Cardiac muscle cell (in vitro differentiated cells and primary cell): ENCODE data around the gene MRPS11. TPM values are rescaled to one million over a fixed set of nuclear protein-coding genes. Genes with fewer than 3 reads are reported as not detected.

ENCODE experiments used
- DNase-seq, 2 donors: peaks; one replicate each; pipeline versions ENCODE4 v3.0.0 to v3.0.0-alpha.2; 2010 to 2017; ENCODE audit warnings: low read depth in 1 of 2, low spot score in 1 of 2
- H3K27ac ChIP-seq: fragments of 200-600 bp; sonication (generic); 2 replicates; pipeline ENCODE4 v1.5.1; 2016
- H3K27me3 ChIP-seq: fragments of 200-600 bp; sonication (generic); 2 replicates; pipeline ENCODE4 v1.6.0; 2016; ENCODE audit warnings: control low read depth
- H3K36me3 ChIP-seq: fragments of 200-600 bp; sonication (generic); 2 replicates; pipeline ENCODE4 v1.5.1; 2016; ENCODE audit warnings: control low read depth
- H3K4me1 ChIP-seq: fragments of 200-600 bp; sonication (generic); 2 replicates; pipeline ENCODE4 v1.8.1; 2017; ENCODE audit warnings: low read depth, mild to moderate bottlenecking, mixed run types
- H3K4me3 ChIP-seq: fragments of 200-600 bp; sonication (generic); 2 replicates; pipeline ENCODE4 v1.5.1; 2016; ENCODE audit warnings: mild to moderate bottlenecking
- H3K9me3 ChIP-seq: fragments of 200-600 bp; sonication (generic); 2 replicates; pipeline ENCODE4 v1.5.1; 2017; ENCODE audit warnings: low read depth, mild to moderate bottlenecking, control low read depth
- polyA plus RNA-seq: library from polyadenylated mRNA; unstranded; fragments of >200 nt; fragmentation: Nextera tagmentation; extraction: Ambion mirVana; gene quantifications from 2 replicates; pipeline ENCODE4 v1.2.1, GENCODE V29; 2016
- total RNA-seq: library from RNA; depleted of rRNA; stranded (reverse); fragments of >200 nt; gene quantifications from 2 replicates; pipeline ENCODE4 v1.2.3, GENCODE V29; 2016
- TF ChIP-seq, protein P1 (sequence below): IDR thresholded peaks from 2 replicates; pipeline ENCODE4 v1.5.1; 2012; ENCODE audit warnings: low read depth, mild to moderate bottlenecking, low read length

MRPS11 gene
- total and polyA plus RNA-seq, 2 experiments from 2014 or later = 39.3 to 95.2 TPM

DNA sequence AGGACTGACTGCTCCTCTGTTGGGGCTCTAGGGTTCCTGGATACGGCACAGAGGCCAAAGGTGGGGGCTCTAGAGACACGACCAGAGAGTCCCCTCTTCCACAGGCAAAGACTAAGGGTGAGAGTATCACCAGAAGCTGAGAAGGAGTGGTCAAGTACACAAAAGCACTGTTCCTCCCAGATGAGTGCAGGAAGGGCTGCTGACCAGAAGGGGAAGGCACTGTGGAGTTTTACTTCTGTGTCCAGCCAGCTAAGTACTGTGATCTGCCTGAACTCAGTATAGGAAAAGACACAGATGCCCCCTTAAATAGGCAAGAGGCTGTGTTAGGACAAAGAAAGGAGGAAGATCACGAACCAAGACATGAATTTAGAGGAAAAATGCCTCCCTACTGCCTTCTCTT lies 11.7 kb downstream of the MRPS11 start:
- Histone ChIP-seq H3K4me1 (no peaks in the 10 kb centered on the region), H3K4me3 (no peak overlapping the region), H3K27ac (no peak overlapping the region), H3K9me3 (no peaks in the 10 kb centered on the region), H3K36me3 (peaks cover 17% of the 10 kb centered on the region), H3K27me3 (no peaks in the 10 kb centered on the region)
- no peak for DNase-seq
- TF ChIP-seq, protein P1, sequence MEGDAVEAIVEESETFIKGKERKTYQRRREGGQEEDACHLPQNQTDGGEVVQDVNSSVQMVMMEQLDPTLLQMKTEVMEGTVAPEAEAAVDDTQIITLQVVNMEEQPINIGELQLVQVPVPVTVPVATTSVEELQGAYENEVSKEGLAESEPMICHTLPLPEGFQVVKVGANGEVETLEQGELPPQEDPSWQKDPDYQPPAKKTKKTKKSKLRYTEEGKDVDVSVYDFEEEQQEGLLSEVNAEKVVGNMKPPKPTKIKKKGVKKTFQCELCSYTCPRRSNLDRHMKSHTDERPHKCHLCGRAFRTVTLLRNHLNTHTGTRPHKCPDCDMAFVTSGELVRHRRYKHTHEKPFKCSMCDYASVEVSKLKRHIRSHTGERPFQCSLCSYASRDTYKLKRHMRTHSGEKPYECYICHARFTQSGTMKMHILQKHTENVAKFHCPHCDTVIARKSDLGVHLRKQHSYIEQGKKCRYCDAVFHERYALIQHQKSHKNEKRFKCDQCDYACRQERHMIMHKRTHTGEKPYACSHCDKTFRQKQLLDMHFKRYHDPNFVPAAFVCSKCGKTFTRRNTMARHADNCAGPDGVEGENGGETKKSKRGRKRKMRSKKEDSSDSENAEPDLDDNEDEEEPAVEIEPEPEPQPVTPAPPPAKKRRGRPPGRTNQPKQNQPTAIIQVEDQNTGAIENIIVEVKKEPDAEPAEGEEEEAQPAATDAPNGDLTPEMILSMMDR = no peak

DNA sequence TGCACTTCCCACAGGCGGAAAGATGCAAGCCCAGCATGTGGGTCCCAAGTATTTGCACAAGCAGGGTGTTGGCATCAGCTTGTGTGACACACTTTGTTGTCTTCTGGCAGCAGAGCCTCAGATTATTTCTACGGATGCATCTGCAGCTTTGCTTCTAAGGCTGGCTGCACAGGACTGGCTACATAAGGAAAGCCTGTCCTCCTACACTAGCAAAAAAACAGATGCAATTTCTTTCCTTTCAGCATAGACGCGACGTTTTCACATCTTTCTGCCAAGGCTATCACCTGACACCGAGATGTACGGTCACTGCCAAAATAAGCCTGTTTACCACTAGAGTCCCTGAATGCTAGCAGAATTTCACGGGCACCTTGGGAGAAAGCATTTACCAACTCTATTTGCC lies 13.5 kb downstream of the MRPS11 start:
- Histone ChIP-seq H3K4me1 (no peaks in the 10 kb centered on the region), H3K4me3 (no peak overlapping the region), H3K27me3 (no peaks in the 10 kb centered on the region), H3K27ac (no peak overlapping the region), H3K36me3 (peaks cover 11% of the 10 kb centered on the region), H3K9me3 (no peaks in the 10 kb centered on the region)
- TF ChIP-seq, protein P1 = no peak
- no peak for DNase-seq

DNA sequence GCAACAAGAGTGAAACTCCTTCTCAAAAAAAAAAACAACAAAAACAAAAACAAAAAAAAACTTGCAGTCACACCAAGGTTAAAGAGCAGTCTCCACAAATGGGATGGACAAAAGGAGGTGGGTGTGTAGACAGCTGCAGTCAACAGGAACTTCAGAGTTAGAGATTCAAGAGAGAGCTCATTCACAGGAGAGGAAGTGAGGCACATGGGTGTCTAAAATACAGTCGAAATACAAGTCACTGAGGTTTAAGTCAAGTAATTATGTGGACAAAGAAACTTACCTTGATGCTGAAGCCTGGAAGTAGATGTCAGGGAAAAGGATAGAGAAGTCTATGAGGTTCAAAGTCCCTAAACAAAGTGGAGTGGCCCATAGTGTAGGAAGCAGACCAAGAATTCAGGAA lies 14.8 kb downstream of the MRPS11 start:
- no peak for DNase-seq
- Histone ChIP-seq H3K4me3 (no peak overlapping the region), H3K9me3 (no peaks in the 10 kb centered on the region), H3K36me3 (peaks cover 8% of the 10 kb centered on the region), H3K27me3 (no peaks in the 10 kb centered on the region), H3K27ac (no peak overlapping the region), H3K4me1 (no peaks in the 10 kb centered on the region)
- TF ChIP-seq, protein P1 = no peak

DNA sequence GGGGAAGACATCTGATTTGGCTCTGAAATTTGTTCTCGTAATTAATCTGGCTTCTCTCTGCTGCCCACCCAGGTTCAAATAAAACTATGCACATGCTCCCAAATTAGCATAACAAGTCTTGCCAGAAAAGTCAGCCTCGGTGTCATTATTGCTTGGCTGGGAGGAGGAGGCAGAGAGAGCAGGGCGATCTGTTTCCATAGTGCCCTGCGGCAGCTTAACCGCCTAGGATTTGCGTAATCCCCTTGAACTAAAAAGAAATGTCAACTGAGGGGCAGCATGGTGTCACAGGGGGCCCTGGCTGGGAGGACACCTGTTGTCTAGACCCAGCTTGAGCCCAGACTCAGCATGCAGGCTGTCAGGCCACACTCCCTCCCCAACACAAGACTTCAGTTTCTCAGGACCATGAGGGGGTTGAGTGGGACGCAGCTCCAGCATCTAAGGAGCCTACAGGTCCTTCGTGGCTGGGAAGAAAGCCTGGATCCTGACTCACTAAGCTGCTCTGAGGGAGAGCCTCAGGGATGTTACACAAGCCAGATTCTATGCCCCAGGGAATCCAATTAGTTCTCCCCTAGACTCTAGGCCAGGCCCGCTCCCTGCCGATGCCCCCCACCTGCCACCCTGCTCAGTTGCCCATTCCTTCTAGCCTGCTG lies 17.3 kb downstream of the MRPS11 start:
- no peaks in the 10 kb centered on the region for H3K27me3 ChIP-seq
- H3K27ac ChIP-seq = no peak overlapping the region
- H3K9me3 ChIP-seq = no peaks in the 10 kb centered on the region
- TF ChIP-seq, protein P1 = no peak
- no peaks in the 10 kb centered on the region for H3K4me1 ChIP-seq
- peak in 1 of 2 donors; percentile 38 for DNase-seq
- H3K4me3 ChIP-seq = no peak overlapping the region
- H3K36me3 ChIP-seq = no peaks in the 10 kb centered on the region

DNA sequence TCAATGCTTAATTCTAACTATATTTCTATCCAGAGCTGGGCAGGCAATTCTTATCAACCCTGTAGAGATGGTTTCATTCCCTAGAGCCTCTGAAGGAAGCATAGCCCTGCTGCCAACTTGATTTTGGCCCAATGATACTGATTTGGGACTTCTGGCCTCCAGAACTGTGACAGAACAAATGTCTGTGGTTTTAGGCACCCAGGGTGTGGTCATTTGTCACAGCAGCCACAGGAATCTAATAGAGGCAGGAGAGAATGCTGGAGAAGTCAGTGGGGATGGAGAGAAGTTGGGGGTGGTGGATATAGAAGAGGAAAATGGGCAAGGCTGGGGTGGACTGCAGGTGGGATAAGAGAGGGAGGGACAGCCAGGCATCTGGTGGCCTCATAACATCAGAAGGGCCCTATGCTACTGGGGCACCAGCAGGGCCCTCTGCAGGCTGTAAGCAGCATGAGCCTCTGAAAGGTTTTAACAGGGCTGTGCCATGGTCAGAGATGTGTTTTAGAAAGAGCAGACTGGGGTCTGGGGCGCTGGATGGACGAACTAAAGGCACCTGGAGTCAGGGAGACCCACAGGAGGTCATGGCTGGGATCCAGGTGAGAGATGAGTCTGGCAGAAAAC lies 19.8 kb downstream of the MRPS11 start:
- no peak for DNase-seq
- Histone ChIP-seq H3K9me3 (no peaks in the 10 kb centered on the region), H3K4me1 (no peaks in the 10 kb centered on the region), H3K27ac (no peak overlapping the region), H3K4me3 (no peak overlapping the region), H3K27me3 (no peaks in the 10 kb centered on the region), H3K36me3 (no peaks in the 10 kb centered on the region)
- TF ChIP-seq, protein P1 = no peak
